Adrenal gland (tissue), 5 donors: ENCODE data around the gene USPL1.

ENCODE experiments used
- POLR2A ChIP-seq, 2 donors: fragments of 450-650 bp; IDR thresholded peaks; one replicate each; pipeline ENCODE4 v1.6.1; 2017; ENCODE audit warnings: antibody characterized with exemption in 2 of 2, mild to moderate bottlenecking in 2 of 2, moderate library complexity in 1 of 2
- TF ChIP-seq, protein P1 (sequence below), 6 experiments: fragments of 450-650 bp in 4 of 6; fragments of 200-600 bp in 2 of 6; sonication (generic) in 1 of 6; IDR thresholded peaks; 1 replicate in 5 of 6; 2 replicates in 1 of 6; pipeline versions ENCODE4 v1.5.1 to v1.8.0; 2016 to 2021; ENCODE audit warnings: antibody characterized with exemption in 6 of 6, mild to moderate bottlenecking in 2 of 6, moderate library complexity in 1 of 6
- donor health status: DM: no; HTN: no; CAD: no.

DNA sequence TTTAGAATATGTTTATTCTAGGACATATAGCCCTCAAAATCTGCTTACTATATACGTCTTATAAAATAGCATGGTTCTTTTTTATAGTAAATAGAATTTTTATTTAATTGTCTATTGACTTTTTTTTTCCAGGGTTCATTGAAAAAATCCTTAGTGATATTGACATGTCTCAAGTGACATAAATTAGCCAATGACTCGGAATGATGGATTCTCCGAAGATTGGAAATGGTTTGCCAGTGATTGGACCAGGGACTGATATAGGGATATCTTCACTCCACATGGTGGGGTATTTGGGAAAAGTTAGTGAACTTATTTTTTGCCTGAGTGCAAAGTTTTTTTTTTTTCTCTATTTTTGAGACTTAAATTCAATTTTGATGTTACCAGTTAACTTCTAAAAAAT is 3.2 kb downstream of the USPL1 start:
- TF ChIP-seq, protein P1, sequence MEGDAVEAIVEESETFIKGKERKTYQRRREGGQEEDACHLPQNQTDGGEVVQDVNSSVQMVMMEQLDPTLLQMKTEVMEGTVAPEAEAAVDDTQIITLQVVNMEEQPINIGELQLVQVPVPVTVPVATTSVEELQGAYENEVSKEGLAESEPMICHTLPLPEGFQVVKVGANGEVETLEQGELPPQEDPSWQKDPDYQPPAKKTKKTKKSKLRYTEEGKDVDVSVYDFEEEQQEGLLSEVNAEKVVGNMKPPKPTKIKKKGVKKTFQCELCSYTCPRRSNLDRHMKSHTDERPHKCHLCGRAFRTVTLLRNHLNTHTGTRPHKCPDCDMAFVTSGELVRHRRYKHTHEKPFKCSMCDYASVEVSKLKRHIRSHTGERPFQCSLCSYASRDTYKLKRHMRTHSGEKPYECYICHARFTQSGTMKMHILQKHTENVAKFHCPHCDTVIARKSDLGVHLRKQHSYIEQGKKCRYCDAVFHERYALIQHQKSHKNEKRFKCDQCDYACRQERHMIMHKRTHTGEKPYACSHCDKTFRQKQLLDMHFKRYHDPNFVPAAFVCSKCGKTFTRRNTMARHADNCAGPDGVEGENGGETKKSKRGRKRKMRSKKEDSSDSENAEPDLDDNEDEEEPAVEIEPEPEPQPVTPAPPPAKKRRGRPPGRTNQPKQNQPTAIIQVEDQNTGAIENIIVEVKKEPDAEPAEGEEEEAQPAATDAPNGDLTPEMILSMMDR (IDR thresholded peaks at IDR 0.05), result no peak
- TF ChIP-seq POLR2A (IDR thresholded peaks at IDR 0.05), result no peak
